Activated T-cell treated with anti-CD3 and anti-CD28 coated beads, Interleukin-2, amount 50 U/mL, for 4 hours (primary cell): ENCODE results near the gene SHH. TPM values are rescaled to one million over a fixed set of nuclear protein-coding genes. Genes with fewer than 3 reads are reported as not detected.

Experiments
- ATAC-seq, 2 donors: fragments of 200-7000 bp; cut with Tn5 transposase; one replicate each; pipeline ENCODE4 v1.10.0; 2021
- DNase-seq: peaks from one replicate; pipeline ENCODE4 v3.0.0-alpha.2; 2020
- H3K27me3 Mint-ChIP-seq: one replicate; pipeline ENCODE4 v1.8.0; 2021; ENCODE audit warnings: low read depth, mixed read lengths
- H3K36me3 Mint-ChIP-seq: one replicate; pipeline ENCODE4 v1.8.0; 2022; ENCODE audit warnings: mixed read lengths; ENCODE audit not compliant: insufficient read depth
- H3K4me1 Mint-ChIP-seq: one replicate; pipeline ENCODE4 v1.8.0; 2021; ENCODE audit warnings: low read depth, mixed read lengths
- H3K4me3 Mint-ChIP-seq: one replicate; pipeline ENCODE4 v1.8.0; 2021; ENCODE audit warnings: mild to moderate bottlenecking, moderate library complexity, mixed read lengths
- H3K9me3 Mint-ChIP-seq: one replicate; pipeline ENCODE4 v1.8.0; 2021; ENCODE audit warnings: mixed read lengths
- total RNA-seq, 3 donors: library from RNA; stranded (reverse); gene quantifications; one replicate each; pipeline ENCODE4 v1.2.1, GENCODE V29; 2021

Gene SHH
- total RNA-seq, 3 donors from 2014 or later: 0.05 TPM; not detected in 1

DNA sequence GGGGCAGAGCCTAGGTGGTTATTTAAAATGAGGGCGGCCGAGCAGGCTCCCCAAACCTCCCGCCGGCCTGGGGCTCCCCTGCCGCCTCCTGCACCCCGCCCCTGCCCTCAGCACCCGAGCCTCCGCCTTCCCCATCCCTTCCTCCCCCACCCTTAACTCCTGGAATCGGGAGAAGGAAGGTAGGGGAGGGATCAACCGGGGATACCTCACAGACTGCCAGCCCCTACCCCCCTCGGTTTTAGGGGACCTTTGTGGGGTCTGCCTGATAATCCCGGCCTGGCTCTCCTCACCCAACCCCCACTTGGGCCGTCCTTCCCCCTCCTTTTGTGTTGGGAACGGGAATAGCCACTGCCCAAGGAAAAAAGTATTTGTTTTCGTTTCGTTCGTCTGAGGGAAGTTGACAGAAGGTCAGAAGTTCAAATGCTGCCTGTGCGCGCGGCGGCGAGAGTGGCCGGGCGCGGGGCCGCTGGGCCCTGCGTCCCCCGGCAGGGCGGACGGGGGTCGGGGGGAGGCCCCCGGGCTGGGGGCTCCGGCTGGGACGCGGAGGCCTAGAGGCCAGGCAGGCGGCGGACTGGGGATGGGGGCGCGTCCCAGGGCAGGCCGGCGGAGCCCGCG lies 2.8 kb downstream of the SHH start:
- no peak for DNase-seq
- Mint-ChIP-seq H3K9me3 (no peaks in the 10 kb centered on the region), H3K4me1 (peaks cover 22% of the 10 kb centered on the region), H3K27me3 (peaks cover 75% of the 10 kb centered on the region), H3K36me3 (no peaks in the 10 kb centered on the region), H3K4me3 (no peak overlapping the region)
- ATAC-seq: no peak

GRCh38 chr7:155808549-155809331 lies 3.5 kb downstream of the SHH start:
- Mint-ChIP-seq H3K4me1 (peaks cover 24% of the 10 kb centered on the region), H3K27me3 (peaks cover 71% of the 10 kb centered on the region), H3K4me3 (no peak overlapping the region), H3K36me3 (no peaks in the 10 kb centered on the region), H3K9me3 (no peaks in the 10 kb centered on the region)
- no peak for DNase-seq
- no peak for ATAC-seq

- Mint-ChIP-seq H3K9me3 (no peaks in the 10 kb centered on the region), H3K27me3 (peaks cover 70% of the 10 kb centered on the region), H3K4me1 (peaks cover 27% of the 10 kb centered on the region), H3K36me3 (no peaks in the 10 kb centered on the region), H3K4me3 (no peak overlapping the region)
- ATAC-seq (no peak), DNase-seq (no peak)
These were observed 4.3 kb downstream of the SHH start for GRCh38 chr7:155807789-155808548.

DNA sequence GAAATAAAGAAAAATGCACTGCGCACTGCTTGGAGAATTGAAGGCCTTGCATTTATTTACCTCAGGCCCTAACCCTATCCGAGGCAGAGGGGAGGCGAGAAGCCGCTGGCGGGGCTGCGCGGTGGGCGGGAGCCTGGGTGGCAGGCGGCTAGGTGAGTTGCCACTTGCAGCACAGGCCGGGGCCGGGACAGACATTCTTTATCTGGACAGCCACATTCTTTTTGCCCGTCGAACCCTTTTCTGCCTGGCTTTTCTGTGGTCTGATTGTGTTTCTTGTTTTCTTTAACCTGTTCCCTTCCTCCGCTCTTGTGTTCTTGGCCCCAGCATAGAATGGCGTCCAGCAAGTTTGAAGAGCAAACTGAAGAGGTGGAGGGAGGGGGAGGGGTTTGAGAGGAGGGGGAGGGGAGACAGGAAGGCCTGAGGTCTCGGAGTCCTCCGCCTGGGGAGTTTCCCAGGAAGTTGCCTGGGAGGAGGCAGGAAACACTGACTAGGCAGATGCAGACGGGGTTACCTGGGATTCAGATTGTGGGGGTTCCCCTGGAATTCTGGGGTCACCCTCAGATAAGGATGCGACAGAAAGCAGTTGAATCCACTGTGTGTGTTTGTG lies 5.1 kb downstream of the SHH start:
- no peak for DNase-seq
- ATAC-seq: no peak
- Mint-ChIP-seq H3K4me1 (peaks cover 28% of the 10 kb centered on the region), H3K27me3 (peaks cover 66% of the 10 kb centered on the region), H3K9me3 (no peaks in the 10 kb centered on the region), H3K36me3 (no peaks in the 10 kb centered on the region), H3K4me3 (no peak overlapping the region)

GRCh38 chr7:155806096-155806871 lies 6.0 kb downstream of the SHH start:
- no peak for DNase-seq
- H3K4me1 Mint-ChIP-seq: peaks cover 22% of the 10 kb centered on the region
- no peak for ATAC-seq
- H3K9me3 Mint-ChIP-seq: no peaks in the 10 kb centered on the region
- H3K27me3 Mint-ChIP-seq: peaks cover 61% of the 10 kb centered on the region
- no peaks in the 10 kb centered on the region for H3K36me3 Mint-ChIP-seq
- no peak overlapping the region for H3K4me3 Mint-ChIP-seq

DNA sequence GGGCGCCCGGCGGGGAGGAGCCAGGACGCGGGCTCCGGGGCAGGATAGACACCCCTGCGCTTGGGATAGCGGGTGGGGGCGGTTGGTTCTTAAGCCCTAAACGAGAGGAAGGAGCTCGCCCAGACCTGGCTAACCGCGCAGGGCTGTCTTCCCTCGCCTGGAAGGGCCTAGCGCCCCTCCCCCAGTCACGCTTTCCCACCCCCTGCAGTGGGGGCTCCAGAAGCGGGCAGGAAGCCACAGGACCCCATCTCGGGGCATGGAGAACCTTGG lies 6.5 kb downstream of the SHH start:
- Mint-ChIP-seq H3K4me3 (no peak overlapping the region), H3K4me1 (peaks cover 21% of the 10 kb centered on the region), H3K36me3 (no peaks in the 10 kb centered on the region), H3K9me3 (no peaks in the 10 kb centered on the region), H3K27me3 (peaks cover 61% of the 10 kb centered on the region)
- ATAC-seq (peak in 1 of 2 donors; percentile 15), DNase-seq (no peak)

DNA sequence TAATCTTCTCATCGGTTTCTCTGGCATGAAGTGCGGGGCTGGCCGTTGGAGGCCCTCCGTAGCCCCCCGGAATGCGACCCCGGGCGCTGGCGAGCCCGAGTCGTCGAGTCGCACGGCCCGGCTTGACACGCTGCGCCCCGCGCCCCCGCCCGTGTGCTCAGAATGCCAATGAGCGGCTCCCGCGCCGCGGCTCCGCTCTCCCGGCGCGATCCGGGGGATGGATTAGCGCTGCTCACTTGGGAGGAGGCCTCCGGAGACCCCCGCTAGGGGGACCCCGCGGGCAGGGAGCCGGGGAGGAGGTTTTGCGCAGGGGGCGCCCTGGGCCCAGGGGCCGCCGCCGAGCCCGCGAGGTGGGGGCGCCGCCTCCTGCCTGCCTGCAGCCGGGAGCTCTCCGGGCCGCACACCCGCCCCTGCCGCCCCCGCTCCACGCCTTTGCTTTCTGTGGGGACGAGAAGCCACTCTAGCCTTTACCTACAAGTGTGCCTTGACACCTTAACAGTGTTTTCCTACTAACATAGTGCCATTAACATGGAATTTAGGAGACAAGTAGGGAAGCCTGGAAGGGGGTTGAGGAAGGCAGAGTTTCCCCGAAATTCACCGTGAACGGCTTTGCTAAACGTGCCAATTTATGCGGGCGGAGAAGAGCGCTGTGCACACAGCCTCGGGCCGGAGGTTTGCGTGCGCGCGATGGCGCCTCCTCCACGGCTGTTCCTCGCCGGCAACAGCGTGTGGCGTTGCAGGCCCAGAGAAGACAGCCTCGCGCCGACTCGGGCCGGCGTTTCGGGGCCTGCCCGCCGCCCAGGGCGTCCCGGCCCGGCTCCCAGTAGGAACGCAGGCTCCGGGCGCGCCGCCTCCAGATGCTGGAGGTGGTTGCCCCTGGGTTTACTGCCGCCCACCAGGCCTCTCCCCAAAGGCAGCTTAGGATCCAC lies 7.1 kb downstream of the SHH start:
- no peaks in the 10 kb centered on the region for H3K9me3 Mint-ChIP-seq
- peak overlapping the region; percentile 54 for H3K4me3 Mint-ChIP-seq
- ATAC-seq (peak; percentile 65 to 73), DNase-seq (peak; percentile 25)
- H3K4me1 Mint-ChIP-seq: peaks cover 19% of the 10 kb centered on the region
- no peaks in the 10 kb centered on the region for H3K36me3 Mint-ChIP-seq
- peaks cover 61% of the 10 kb centered on the region for H3K27me3 Mint-ChIP-seq

- no peak overlapping the region for H3K4me3 Mint-ChIP-seq
- H3K4me1 Mint-ChIP-seq: peaks cover 19% of the 10 kb centered on the region
- ATAC-seq (no peak), DNase-seq (no peak)
- H3K9me3 Mint-ChIP-seq: no peaks in the 10 kb centered on the region
- peaks cover 67% of the 10 kb centered on the region for H3K27me3 Mint-ChIP-seq
- no peaks in the 10 kb centered on the region for H3K36me3 Mint-ChIP-seq
These were observed 7.8 kb downstream of the SHH start for GRCh38 chr7:155804431-155804831.

DNA sequence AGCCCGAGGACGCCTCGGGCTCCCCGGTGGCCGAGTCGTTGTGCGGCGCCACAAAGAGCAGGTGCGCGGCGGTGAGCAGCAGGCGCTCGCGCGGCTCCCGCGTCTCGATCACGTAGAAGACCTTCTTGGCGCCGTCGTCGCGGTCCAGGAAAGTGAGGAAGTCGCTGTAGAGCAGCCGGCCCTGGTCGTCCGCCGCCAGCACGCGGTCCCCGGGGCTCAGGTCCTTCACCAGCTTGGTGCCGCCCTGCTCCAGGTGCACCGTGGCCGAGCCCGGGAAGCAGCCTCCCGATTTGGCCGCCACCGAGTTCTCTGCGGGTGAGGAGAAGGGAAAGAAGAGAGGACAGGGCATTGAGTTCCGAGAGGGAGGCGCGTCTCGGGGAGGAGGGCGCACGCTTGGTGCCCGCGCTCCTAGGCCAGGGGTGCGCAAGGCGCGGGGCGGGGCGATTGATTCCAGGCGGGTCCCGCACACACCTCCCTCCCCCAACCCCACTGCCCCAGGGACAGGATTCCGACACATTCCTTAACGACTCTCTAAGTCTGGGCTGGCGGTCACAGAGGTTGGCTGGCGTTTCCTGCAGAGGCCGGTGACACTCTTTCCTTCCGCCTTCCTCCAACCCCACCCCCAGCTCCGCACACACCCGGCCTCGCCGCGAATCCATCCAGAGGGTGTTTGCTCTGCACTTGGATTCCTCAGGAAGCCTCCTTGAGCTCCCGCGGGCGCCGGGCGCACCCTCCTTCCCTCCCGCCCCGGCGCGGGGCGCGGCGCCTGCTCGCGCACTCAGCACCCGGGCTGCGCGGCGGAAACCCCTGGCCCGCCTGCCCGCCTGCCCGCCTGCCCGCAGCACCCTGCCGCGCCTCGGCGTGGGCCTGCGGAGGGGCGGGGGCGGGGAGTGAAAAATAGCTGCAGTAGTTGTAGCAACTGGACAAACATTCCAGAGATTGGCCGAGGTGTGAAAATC lies 8.6 kb downstream of the SHH start:
- peak; percentile 12 to 13 for ATAC-seq

DNA sequence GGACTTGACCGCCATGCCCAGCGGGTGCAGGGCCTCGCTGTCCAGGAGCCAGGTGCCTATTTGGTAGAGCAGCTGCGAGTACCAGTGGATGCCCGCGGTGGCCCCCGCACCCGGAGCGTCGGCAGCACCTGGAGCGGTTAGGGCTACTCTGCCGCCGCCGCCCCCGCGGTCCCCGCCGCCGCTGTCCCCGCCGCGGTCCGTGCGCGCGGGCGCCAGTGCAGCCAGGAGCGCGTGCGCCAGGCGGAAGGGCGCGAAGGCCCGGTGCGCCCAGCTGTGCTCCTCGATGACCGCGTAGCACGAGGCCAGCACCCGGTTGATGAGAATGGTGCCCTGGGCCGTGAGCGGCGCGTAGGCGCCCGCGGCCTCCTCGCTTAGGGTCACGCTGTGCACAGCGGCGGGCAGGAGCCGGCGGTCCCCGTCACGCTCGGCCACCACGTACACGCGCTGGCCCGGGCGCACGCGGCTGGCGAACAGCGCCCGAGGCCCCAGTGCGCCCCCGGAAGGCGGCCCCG lies 9.3 kb downstream of the SHH start:
- Mint-ChIP-seq H3K36me3 (no peaks in the 10 kb centered on the region), H3K4me3 (no peak overlapping the region), H3K9me3 (no peaks in the 10 kb centered on the region), H3K27me3 (peaks cover 72% of the 10 kb centered on the region), H3K4me1 (peaks cover 19% of the 10 kb centered on the region)
- DNase-seq (no peak), ATAC-seq (no peak)

More for the DNA sequence above, 8.6 kb downstream of the SHH start:
- Mint-ChIP-seq H3K27me3 (peaks cover 68% of the 10 kb centered on the region), H3K4me1 (peaks cover 19% of the 10 kb centered on the region), H3K36me3 (no peaks in the 10 kb centered on the region), H3K4me3 (peak overlapping the region; percentile 74), H3K9me3 (no peaks in the 10 kb centered on the region)
- DNase-seq: no peak

- Mint-ChIP-seq H3K36me3 (no peaks in the 10 kb centered on the region), H3K27me3 (peaks cover 70% of the 10 kb centered on the region), H3K4me3 (no peak overlapping the region), H3K4me1 (peaks cover 15% of the 10 kb centered on the region), H3K9me3 (no peaks in the 10 kb centered on the region)
- ATAC-seq (no peak), DNase-seq (no peak)
These were observed 10.0 kb downstream of the SHH start for GRCh38 chr7:155802291-155802690.

DNA sequence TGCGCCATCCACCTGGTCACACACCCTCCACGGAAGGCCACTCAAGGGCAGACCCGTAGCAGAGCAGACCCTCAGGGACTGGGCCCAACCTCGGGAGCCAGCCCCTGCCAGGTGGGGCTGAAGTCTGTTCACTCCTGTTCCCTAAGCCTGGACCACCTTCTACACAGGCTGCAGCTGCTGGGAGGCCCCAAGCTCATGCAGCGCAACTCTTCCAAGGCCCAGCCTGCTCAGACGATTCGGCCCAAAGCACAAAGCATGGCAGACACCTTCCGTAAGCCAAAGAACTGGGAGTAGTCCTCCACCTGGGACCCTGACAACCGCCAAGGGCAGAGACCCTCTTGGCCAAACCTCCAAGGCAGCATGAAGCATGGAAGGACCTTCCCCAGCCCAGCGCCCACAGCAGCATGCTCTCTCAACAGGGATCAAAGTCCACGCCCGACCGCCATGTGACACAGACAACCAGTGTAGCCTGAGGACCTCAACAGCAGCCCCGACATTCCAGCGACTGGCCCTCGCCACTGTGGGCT lies 11.5 kb downstream of the SHH start:
- DNase-seq (no peak), ATAC-seq (no peak)
- Mint-ChIP-seq H3K36me3 (no peaks in the 10 kb centered on the region), H3K4me3 (no peak overlapping the region), H3K27me3 (peaks cover 61% of the 10 kb centered on the region), H3K4me1 (peaks cover 10% of the 10 kb centered on the region), H3K9me3 (no peaks in the 10 kb centered on the region)
